HG02943 (cell line): ENCODE data around the gene GBX2.
"Not testable (repeated sequence)": the region's sequence is repeated elsewhere in the genome, so short reads cannot be mapped to it uniquely, and the experiment has no call there.

Source experiments
- ATAC-seq: cut with Tn5 transposase; IDR thresholded peaks from one replicate; pipeline ENCODE4 v1.9.1; 2021; ENCODE audit warnings: mild to moderate bottlenecking, low read depth, moderate library complexity; ENCODE audit not compliant: unreplicated experiment

The GBX2 gene

DNA sequence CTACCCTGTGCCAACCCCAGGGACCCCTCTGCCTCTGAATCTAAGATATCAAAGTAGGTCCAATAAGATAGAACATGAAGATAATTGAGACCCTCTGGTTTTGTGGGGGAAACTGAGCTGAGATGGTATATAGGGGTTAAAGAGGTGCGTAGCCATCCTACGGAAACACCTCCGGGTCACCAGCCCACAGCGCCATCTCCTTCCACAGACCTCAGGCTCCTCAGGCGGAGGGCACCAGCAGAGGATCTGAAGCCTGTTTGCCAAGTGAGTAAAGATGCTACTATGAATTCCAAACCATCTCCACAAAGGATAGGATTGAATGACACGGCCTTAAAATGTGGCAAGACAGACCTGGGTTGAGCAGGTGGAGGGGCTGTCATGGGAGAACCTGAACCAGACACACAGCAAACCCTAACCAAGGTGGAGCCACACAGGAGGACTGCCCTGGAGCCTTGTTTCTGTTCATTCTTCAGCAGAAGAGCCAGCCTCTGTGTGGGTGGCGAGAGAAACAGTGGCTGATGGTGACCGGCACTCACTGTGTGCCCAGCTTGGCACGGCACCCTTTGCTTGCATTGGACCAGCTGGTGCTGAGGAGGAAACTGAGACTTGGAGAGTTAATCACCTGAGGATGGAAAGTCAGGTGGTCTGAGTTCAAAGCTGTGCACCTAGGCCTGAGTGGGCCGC, 10.2 kb downstream of the GBX2 start:
- ATAC-seq: no peak

DNA sequence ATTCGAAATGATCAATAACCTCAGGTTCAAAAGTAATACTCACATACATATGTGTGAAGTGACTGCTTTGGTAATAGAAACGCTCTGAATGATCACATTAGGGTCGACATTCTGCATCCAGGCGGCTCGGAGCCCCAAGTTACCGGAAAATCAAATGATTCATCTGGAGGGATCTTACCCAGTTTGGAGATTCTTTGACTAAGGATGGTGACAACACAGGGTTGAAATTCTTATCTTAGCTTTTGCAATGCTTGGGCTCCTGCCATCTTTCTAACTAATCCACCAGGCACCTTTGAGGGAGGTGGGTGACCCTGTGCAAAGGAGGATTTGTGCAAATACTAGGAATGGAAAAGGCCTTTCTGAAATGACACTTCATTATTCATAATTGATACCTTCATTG, 10.8 kb downstream of the GBX2 start:
- no peak for ATAC-seq

DNA sequence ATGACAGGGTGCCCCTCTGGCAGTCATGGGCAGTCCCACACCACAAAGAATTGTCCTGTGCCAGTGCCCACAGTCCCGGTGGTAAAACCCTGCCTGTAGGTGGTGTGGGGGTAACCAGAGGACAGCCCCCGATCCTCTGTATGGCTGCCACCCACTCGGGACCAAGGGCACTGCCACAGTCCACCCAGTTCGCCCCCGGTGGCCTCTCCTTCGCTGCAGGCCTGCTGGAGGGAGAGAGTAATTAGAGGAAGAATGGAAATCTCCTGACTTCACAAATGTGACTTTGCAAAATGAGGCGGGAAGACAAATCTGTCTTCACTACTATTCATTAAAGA, 11.4 kb downstream of the GBX2 start:
- no peak for ATAC-seq

DNA sequence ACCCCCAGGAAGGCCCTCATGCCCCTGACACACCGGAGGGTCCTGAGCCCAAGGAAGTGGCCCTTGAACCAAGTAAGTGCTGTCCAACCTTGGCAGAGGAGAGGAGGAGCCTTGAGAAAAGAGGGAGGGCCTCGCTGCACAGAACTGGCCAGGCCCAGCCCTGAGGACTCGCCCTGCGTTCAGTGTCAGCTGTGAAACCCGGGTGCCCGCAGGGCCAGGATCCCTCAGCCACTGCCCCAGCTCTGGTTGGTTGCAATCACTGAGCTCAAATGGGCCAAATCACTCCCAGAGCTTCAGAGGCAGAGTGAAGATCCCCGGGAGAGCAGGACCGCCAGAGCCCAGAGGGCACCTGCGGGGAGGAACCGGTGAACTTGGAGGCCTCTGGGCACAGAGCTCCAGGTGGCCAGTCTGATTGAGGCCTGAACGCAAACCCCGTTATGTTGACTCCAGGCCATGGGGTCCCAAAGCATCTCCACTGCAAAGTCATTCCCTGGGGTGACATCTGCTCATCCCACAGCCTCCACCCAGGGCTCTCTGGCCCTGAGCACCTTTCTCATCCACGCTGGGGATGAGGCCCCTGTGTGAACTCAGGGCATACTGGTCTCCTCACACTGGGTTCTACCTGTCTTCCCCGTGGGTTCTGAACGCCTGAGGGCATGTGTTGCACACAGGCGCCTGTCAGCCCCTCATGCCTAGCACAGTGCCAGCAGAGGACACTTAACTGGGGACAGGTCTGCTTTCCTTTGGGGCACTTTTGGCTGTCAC, 11.9 kb downstream of the GBX2 start:
- no peak for ATAC-seq

DNA sequence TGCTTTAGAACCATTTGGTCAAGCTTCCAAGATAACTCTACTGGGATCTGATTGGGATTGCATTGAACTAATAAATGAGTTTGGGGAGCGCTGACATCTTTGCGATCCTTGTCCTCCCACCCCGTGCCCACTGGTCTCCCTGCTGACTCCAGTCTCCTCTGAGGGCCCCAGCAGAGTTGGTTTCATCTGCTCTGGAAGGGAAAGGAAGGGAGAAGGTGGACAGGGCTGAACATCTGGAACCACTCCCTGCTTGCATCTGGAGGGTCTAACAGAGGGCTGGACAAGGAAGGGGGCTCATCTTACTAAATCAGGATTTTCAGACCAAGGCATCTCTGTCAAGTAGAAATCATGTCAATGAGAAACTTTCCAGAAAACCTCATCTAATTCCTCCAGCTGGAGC, 12.8 kb downstream of the GBX2 start:
- no peak for ATAC-seq

DNA sequence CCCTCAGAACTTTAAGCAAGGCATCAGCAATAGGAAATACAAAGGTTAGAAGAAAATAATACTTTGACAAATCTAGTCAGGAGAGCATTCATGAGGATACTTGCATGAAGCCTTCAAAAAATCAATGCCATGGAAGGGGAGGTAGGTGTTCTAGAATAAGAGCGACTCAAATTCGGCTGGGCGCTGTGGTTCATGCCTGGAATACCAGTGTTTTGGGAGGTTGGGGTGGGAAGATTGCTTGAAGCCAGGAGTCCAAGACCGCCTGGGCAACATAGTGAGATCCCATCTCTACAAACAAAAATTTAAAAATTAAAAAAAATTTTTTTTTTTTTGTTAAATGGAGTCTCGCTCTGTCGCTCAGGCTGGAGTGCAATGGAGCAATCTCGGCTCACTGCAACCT, 21.8 kb downstream of the GBX2 start:
- no peak for ATAC-seq

DNA sequence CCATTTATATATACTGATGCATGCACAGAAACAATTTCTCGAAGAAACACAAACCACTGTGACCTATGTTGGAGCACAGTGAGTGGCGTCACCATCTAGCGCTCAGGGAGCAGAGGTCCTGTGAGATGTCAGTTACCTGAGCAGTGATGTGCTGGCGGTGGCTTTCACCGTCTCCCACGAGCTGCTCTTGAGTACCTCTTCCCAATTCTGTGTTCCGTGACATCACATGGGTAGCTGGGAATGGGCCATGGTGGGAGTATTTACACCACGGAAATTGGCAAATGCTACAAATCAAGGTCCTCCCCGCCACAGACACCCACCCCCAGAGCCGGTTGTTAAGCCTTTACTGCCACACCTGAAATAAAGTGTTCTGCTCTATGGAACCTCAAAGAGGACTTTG, 24.4 kb downstream of the GBX2 start:
- ATAC-seq: no peak

DNA sequence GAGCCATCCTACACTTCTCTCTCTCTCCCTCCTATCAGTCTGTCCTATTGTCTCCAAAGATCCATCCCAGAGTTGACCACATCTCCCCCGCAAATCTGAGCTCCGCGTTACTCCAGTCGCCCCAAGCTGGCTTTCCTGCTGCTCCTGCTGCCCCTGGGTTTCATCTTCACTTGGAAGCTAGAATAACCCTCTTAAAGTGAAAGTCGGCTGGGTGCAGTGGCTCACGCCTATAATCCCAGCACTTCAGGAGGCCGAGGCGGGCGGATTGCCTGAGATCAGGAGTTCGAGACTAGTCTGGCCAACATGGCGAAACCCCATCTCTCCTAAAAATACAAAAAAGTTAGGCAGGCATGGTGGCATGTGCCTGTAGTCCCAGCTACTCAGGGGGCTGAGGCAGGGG, 26.6 kb downstream of the GBX2 start:
- ATAC-seq: not testable (repeated sequence)

DNA sequence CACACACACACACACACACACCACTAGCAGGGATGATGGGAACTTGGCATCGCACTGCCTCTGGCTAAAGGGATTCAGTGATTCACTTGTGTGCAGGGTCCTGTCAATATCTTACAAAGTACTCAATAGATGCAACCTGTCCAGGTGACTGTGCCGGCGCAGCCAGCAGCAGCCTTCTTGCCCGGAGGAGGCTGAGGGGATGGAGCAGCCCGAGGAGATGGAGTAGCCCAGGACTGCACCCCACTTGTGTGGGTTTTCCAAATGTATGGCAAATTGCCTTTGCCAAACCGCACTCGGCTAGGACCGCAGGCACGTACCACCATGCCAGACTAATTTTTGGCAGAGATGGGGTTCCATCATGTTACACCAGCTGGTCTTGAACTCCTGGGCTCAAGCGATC, 31.1 kb downstream of the GBX2 start:
- no peak for ATAC-seq

DNA sequence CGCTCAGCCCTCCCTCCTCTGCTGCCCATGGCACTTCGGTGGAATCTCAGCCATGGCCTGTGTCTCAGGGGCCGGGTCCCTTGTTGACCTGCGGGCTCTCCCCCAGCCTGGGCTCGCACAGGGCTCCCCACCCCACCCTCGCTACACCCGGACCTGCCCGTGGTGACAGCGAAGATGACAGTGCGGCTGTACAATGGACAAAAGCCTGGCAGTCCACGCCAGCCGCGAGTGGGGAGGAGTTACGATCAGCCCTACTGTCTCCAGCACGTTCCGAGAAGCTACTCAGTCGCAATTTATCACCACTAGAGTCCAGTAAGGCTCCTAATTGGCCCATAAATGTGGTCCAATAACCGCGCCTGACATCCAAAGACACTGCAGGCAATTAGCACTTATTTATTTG, 31.6 kb downstream of the GBX2 start:
- ATAC-seq: no peak

DNA sequence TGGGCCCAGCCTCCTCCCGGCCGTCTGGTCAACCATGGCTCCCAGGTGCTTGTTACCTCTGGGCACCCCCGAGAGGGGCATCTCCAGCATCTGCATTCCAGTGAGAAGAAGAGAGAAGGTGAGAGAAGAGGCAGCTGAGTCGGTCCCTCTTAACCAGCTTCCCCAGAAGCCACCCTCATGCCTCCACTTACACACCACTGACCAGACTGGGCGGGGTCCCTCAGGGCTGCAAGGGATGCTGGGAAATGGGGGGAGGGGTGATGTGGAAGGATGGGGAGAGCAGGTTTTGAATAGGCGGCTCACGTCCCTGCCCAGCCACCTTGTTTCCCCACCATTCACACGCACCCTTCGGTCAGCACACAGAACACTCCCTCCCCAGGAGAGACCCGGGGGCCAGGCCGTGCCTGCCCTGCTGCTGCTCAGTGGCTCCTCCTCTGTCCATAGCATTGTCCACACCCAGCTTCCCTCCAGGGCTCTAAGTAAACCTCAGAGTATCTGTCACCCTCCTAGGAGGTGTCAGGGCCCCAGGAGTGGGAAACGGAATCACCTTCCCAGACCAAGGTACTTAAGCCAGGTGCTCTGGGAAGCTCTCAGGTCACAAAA, 34.7 kb downstream of the GBX2 start:
- ATAC-seq: no peak

DNA sequence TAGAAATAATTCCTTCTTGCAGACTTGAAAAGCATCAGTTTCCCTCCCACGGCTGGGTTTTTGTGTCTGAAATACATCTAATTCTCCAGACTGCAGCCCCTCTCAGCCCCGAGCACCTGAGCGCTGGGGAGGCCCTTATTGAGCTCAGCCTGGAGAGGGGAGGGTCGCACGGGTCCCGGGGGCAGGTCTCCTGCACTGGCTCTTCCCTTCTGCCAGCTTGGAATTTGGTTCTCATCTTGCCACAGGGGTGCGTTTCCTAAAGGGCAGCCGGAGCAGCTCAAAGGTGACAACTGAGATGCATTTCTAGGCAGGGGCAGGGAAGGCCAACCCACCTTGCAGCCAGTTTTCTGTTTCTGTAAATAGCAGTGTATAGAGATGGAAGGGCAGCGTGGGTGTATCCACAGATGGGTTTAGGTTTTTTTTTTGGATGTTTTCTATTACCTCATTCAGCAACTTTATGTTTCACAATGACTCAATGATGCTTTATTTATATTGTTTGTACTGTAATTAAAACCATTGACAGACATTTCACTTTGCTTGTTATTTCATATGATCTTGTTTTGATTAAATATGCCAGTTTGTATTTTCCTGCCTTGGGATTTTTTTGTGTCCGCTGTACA, 37.0 kb downstream of the GBX2 start:
- ATAC-seq: no peak

DNA sequence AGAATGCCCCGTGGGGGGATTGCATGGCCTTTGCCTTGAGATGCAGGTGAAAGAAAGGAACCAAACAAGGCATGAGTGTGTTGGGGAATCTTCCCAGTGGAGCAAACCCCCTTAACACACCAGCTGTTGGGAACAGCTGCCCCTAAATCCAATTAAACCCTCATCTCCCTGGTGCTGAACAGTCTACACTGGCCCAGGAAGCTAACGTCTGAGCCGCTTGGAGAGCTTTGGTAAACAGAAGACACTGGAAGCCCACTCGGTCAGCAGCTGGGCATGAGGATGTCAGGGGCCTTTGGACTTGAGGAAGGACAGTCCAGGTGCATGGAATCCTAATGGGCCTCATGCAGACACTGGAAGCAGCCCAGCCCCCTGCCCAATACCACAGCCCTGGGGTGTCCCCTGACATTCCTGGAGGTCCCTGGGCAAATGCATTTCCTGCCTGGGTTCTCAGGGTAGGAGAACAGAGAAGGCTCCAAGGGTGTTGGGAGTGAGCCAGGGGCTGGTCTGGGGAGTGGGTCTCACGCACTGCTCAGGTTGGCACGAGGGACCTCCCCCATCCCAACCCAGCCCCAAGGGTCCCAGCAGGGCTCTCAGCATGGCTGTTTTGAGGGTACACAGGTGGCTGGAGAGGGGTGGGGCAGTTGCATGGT, 37.7 kb downstream of the GBX2 start:
- ATAC-seq: no peak

DNA sequence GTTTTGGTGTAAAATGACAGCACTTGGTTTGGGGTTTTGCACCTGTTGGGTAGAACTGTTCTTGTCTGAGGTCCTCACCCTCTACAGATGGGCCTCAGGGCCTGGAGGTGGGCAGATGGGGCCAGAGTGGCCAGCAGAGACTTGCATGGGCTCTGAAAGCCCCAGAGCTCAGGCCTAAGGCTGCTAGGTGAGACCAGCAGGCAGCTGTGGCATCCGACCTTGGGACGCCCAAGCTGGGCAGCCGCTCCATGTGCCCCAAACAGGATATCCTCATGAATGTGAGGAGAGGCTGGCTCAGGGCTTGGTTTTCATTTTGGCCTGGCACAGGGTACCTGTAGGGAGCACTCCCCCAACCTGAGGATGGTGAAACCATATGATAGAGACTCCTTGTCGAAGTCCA, 38.3 kb downstream of the GBX2 start:
- ATAC-seq: no peak

DNA sequence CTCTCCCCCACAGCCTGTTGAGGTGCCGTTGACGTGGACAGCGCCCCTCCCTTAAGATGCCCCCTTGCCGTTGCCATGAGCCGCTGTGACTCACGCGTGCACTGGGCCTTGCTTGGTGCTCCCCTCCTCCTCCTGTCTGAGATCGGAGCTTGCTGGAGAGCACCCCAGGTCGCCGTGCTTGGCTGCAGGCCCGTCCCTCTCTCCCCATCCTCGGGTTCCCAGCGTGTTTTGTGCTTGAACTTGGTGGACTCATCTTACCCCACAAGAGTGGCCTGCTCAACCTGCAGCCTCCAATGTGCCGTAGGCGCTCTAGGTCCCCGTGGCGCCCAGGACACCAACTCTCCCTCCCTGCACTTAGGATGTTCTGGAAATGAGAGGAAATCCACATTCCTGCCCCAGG, 39.9 kb downstream of the GBX2 start:
- ATAC-seq: no peak

DNA sequence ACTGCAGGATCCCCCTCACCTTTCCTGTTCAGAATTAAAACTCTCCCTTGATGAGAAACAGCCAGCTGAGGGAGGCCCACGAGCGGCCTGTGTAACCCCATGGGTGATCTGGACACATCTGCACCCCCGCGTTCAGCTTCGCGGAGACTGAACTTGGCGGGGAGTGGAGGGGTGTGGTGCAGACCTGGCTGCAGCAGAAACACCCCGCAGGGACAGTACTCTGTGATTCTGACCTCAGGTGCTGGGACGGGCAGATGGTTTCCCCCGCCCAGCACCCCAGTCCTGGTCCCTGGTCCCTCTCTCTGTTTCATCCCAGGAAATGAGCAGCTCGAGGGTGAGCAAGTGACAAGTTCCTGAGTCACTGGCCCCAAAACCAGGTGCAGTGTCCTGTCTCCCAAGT, 41.2 kb downstream of the GBX2 start:
- ATAC-seq: no peak

DNA sequence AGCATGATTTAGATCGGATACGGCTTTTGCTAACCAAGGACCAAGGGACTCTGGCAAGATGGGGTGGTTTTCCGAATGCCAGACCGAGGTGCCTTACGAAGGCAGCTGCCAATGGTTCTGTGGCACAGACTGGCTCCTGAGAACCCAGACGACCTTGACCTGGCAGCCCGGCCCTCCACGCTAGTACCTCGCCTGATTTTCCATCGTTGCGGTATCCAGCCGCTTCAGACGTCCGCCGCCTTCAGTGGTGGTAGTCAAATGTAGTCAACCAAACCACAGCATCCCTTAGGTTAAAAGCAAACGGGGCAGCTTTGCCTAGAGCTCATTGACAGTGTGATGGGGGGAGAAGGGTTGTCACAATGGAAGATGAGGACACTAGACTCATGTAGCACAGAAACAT, 42.6 kb downstream of the GBX2 start:
- ATAC-seq: no peak

DNA sequence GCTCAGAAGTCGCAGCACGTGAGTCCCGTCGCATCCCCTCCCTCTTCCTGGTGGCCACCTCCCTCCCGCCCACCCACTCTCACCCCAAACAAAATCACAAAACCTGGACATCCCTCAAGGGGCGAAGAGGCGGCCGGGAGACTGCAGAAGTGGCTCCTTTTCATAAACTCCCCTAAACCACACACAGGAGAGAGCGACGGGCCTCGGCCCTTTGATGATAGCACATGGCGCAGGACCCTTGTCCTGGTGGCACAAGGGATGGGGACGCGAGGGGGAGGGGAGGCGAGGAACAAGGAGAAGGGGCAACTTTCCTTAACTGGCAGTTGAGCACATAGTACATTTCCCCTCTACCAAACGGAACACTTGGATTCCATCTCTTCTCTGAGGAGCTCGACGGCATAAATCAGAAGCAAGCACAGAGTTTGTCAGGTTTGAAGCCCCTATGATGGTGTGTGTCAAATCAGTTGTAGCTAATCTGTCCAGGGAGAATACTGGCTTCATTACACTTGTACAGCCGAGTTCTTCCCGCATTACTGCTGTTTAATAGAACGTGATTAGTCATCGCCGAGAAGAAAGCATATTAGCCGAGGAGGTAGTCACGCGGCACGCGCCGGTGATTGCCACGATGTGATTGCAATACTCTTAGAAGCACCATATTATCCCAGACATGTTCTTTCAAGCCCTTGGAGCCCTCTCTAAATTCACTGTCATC, 43.8 kb downstream of the GBX2 start:
- no peak for ATAC-seq

DNA sequence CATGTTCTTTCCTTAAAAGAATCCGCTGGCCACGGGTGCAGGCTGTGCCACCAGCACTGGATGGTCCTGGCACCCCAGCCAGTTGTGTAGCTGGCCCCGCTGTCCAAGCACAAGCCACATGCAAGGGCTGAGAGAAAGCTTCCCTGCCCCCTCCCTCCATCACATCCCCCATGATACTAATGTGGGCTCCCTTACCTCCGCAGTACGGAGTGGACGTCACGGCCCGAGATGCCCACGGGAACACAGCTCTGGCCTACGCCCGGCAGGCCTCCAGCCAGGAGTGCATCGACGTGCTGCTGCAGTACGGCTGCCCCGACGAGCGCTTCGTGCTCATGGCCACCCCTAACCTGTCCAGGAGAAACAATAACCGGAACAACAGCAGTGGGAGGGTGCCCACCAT, 44.5 kb downstream of the GBX2 start:
- ATAC-seq: no peak

DNA sequence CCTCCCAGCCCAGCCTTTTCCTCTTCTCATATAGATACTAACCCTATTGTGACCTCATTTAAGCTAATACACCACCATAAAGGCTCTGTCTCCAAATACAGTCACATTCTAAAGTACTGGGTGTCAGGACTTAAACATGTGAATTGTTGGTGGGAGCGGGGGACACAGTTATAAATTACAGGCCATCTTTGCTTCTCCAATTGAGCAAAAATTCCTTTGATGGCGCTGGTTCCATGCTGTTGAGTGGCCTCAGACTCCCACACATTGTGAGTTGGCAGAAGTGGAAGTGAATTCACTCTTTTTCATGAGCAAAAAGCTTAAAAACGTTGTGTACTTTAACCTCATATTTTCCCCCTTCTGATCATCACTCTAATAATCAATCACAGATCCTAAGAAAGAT, 46.0 kb downstream of the GBX2 start:
- no peak for ATAC-seq

DNA sequence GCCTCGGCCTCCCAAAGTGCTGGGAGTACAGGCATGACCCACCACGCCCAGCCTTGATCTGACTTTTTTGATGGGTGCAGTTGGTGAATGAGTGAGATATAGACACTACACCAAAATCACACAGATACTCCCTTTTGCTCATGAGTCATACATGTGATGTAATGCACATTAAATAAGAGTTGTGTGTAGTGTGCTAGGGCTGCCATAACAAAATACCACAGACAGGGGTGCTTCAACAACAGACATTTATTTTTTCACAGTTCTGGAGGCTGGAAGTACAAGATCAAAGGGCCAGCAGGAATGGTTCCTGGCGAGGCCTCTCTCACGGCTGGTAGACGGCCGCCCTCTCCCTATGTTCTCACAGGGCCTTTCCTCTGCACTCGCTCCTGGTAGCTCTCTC, 46.6 kb downstream of the GBX2 start:
- no peak for ATAC-seq
